ENCODE results near the gene RTL5. TPM values are rescaled to one million over a fixed set of nuclear protein-coding genes. Genes with fewer than 3 reads are reported as not detected.
A peak's percentile ranks its signal among the peaks of the same experiment; 100 is the strongest.

The RTL5 gene
- total RNA-seq, 4 donors from 2014 or later: 3.6 to 6.6 (median 5.9) TPM

DNA sequence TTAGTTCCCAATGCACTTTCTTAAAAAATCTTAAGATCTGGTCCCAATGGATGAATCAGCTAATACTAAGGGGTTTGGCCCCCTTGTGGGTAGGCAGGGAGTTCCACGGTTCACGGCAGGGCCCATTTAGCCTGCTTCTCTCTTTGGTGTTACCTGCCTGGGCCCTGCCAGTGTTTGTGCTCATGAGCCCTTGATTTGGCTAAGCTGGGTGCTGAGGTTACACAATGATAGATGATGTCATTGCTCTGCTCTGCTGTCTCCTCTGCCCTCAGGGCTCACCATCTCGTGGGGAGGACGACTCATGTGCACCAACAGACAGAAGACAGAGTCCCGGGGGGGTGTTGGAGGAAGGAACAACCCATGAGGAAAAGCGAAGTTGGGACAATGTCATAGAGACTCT, 24.4 kb downstream of the RTL5 start:
- Histone ChIP-seq H3K4me1 (no peaks in the 10 kb centered on the region), H3K9me3 (no peaks in the 10 kb centered on the region), H3K36me3 (no peaks in the 10 kb centered on the region), H3K4me3 (replicated peaks in 1 of 3) (no peak overlapping the region), H3K27me3 (no peaks in the 10 kb centered on the region), H3K27ac (no peak overlapping the region)
- DNase-seq: no peak
- intact Hi-C loops (cut with DNase I): no loop called here
- TF ChIP-seq POLR2A (IDR thresholded peaks at IDR 0.05): no peak
- TF ChIP-seq, protein P1, sequence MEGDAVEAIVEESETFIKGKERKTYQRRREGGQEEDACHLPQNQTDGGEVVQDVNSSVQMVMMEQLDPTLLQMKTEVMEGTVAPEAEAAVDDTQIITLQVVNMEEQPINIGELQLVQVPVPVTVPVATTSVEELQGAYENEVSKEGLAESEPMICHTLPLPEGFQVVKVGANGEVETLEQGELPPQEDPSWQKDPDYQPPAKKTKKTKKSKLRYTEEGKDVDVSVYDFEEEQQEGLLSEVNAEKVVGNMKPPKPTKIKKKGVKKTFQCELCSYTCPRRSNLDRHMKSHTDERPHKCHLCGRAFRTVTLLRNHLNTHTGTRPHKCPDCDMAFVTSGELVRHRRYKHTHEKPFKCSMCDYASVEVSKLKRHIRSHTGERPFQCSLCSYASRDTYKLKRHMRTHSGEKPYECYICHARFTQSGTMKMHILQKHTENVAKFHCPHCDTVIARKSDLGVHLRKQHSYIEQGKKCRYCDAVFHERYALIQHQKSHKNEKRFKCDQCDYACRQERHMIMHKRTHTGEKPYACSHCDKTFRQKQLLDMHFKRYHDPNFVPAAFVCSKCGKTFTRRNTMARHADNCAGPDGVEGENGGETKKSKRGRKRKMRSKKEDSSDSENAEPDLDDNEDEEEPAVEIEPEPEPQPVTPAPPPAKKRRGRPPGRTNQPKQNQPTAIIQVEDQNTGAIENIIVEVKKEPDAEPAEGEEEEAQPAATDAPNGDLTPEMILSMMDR (IDR thresholded peaks at IDR 0.05): no peak
- 71 to 86% methylated on average over 6 of the region's 6 CpGs for WGBS, 2 donors

DNA sequence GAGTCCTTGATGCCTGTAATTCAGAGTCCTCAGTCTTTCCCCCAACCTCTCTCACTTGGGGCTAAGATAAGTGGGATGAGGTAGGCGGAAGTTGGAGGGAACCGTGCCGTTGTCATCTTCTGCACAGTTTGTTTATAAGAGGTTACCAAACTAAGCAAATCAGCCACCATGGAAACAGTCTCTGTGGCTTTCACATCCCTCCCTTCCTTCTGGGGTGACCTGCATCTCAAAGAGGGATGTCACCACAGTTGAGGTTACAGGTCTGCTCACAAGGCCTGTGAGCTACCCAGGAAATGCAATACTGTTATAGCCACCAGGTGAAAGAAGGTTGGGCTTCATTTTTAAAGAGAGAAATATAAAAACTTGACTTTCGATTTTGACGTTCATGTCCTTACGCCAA, 26.3 kb downstream of the RTL5 start:
- no peak for DNase-seq
- Histone ChIP-seq H3K27ac (no peak overlapping the region), H3K4me3 (replicated peaks in 1 of 3) (no peak overlapping the region), H3K27me3 (no peaks in the 10 kb centered on the region), H3K9me3 (no peaks in the 10 kb centered on the region), H3K36me3 (no peaks in the 10 kb centered on the region), H3K4me1 (peaks cover 0 to 6% of the 10 kb centered on the region in 2 donors)
- intact Hi-C loops (cut with DNase I): no loop called here
- WGBS, 2 donors: 69 to 91% methylated on average over 6 of the region's 6 CpGs
- no peak for TF ChIP-seq POLR2A (IDR thresholded peaks at IDR 0.05)

DNA sequence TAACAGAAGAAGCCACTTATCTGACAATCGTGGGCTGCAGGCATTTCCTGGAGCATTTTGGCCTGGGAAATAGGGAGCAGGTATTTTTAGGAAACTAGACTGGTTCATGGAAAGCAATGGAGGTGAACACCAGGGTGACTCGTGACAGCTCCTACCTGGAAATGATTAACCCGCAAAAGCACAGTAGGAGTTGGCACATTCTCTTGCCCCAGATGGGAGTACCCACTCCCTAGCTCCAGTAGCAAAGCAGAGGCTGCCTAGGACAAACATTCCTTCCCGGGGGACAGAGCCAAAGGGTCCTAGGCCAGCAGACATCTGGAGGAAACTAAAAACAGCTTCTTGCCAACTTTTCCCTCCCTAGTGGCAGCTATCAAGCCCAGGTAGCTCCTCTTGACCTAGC, 29.0 kb downstream of the RTL5 start:
- no peak for DNase-seq
- H3K9me3 ChIP-seq: no peaks in the 10 kb centered on the region
- no peak for TF ChIP-seq POLR2A (IDR thresholded peaks at IDR 0.05)
- TF ChIP-seq, protein P1 (IDR thresholded peaks at IDR 0.05): no peak
- intact Hi-C loops (cut with DNase I): no loop called here
- no peak overlapping the region for H3K4me3 ChIP-seq (replicated peaks in 1 of 3)
- H3K27ac ChIP-seq: no peak overlapping the region
- peaks cover 0 to 6% of the 10 kb centered on the region in 2 donors for H3K4me1 ChIP-seq
- 52 to 75% methylated on average over 2 to 3 of the region's 4 CpGs for WGBS, 2 donors
- H3K27me3 ChIP-seq: no peaks in the 10 kb centered on the region
- H3K36me3 ChIP-seq: no peaks in the 10 kb centered on the region

GRCh38 chrX:72102126-72102525, 29.6 kb downstream of the RTL5 start:
- intact Hi-C loops (cut with DNase I): no loop called here
- no peak for TF ChIP-seq POLR2A (IDR thresholded peaks at IDR 0.05)
- TF ChIP-seq, protein P1 (IDR thresholded peaks at IDR 0.05): no peak
- WGBS, 2 donors: 82 to 100% methylated on average over 2 of the region's 2 CpGs
- Histone ChIP-seq H3K9me3 (no peaks in the 10 kb centered on the region), H3K27ac (no peak overlapping the region), H3K27me3 (no peaks in the 10 kb centered on the region), H3K4me1 (peaks cover 0 to 6% of the 10 kb centered on the region in 2 donors), H3K4me3 (replicated peaks in 1 of 3) (no peak overlapping the region), H3K36me3 (no peaks in the 10 kb centered on the region)
- no peak for DNase-seq

DNA sequence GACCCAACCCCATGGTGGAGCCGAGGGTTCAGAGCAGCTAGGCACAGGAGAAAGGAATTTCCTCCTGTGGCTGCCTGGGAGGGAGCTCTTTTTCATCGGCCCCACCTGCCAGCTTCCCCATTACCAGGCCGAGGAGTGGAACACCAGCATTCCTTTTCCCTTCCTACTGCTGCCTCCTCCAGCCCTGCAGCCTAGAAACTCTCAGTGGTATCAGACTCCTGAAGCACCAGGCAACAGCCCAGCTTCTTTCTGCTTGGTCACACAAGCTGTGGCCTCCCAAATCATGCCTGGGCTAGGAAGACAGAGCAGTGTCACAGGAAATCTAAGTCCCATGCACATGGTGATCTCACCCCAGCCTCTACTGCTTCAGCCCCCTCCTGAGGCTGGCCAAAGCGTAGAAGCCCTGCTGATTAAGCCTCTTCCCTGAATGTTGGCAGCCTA, 30.1 kb downstream of the RTL5 start:
- H3K9me3 ChIP-seq: no peaks in the 10 kb centered on the region
- DNase-seq: peak; percentile 8 to 20
- H3K4me1 ChIP-seq: peaks cover 0 to 6% of the 10 kb centered on the region in 2 donors
- TF ChIP-seq POLR2A (IDR thresholded peaks at IDR 0.05): no peak
- TF ChIP-seq, protein P1 (IDR thresholded peaks at IDR 0.05): no peak
- H3K27me3 ChIP-seq: no peaks in the 10 kb centered on the region
- no peaks in the 10 kb centered on the region for H3K36me3 ChIP-seq
- intact Hi-C loops (cut with DNase I): no loop called here
- H3K4me3 ChIP-seq (replicated peaks in 1 of 3): no peak overlapping the region
- 83% methylated on average over 1 of the region's 4 CpGs; no CpG with 5 or more reads in 1 of the 2 donors for WGBS, 2 donors
- H3K27ac ChIP-seq: no peak overlapping the region

All from thyroid gland (tissue), 4 donors.